NCI-H345 (cell line): ENCODE results near the gene KAT2A.

ENCODE experiments used
- DNase-seq: peaks from one replicate; lab custom pipeline; 2025; lab: John Stamatoyannopoulos, UW

KAT2A gene

GRCh38 chr17:42114118-42114517 lies 7.0 kb downstream of the KAT2A start:
- DNase-seq = no peak

- DNase-seq = no peak
Observed at GRCh38 chr17:42113293-42114069, 7.7 kb downstream of the KAT2A start.

GRCh38 chr17:42112552-42113176 lies 8.5 kb downstream of the KAT2A start, which contains the start of gene DHX58:
Gene DHX58, minus strand, starts transcription at chr17:42112714. Its CDS starts 822 bp downstream, at chr17:42111892.
- no peak for DNase-seq

- DNase-seq = no peak
Observed at GRCh38 chr17:42111871-42112551, 9.2 kb downstream of the KAT2A start.

- no peak for DNase-seq
Observed at GRCh38 chr17:42111265-42111636, 9.9 kb downstream of the KAT2A start.

GRCh38 chr17:42110301-42111264 lies 10.6 kb downstream of the KAT2A start:
- no peak for DNase-seq

- DNase-seq = no peak
Observed at GRCh38 chr17:42109086-42109485, 12.1 kb downstream of the KAT2A start.

GRCh38 chr17:42107597-42108576 lies 13.3 kb downstream of the KAT2A start:
- peak; percentile 76 for DNase-seq

GRCh38 chr17:42107124-42107523 lies 14.0 kb downstream of the KAT2A start:
- no peak for DNase-seq

- DNase-seq = no peak
Observed at GRCh38 chr17:42106009-42106408, 15.2 kb downstream of the KAT2A start.

GRCh38 chr17:42104264-42104663 lies 16.9 kb downstream of the KAT2A start:
- no peak for DNase-seq

GRCh38 chr17:42103221-42103954 lies 17.8 kb downstream of the KAT2A start:
- no peak for DNase-seq

- DNase-seq = peak; percentile 58
Observed at GRCh38 chr17:42101513-42102292, 19.5 kb downstream of the KAT2A start.

- DNase-seq = no peak
Observed at GRCh38 chr17:42098730-42099399, 22.3 kb downstream of the KAT2A start.

- peak; percentile 23 for DNase-seq
Observed at GRCh38 chr17:42097691-42098631, 23.2 kb downstream of the KAT2A start, which contains the start of gene ZNF385C. Gene ZNF385C, minus strand, starts transcription at chr17:42098473. Its CDS starts 35,417 bp downstream, at chr17:42063056.

GRCh38 chr17:42096360-42097111 lies 24.6 kb downstream of the KAT2A start:
- no peak for DNase-seq
